ENCODE data around the gene CCDC78. TPM values are rescaled to one million over a fixed set of nuclear protein-coding genes. Genes with fewer than 3 reads are reported as not detected.

CCDC78 gene
- total and polyA plus RNA-seq, 12 donors = 0.21 to 1.7 (median 0.55) TPM; not detected in 1

- DNase-seq (no peak), ATAC-seq (no peak)
- peaks cover 0 to 9% (median 0%) of the 10 kb centered on the region in 7 donors for H3K27me3 ChIP-seq
- no peaks in the 10 kb centered on the region for H3K4me1 ChIP-seq
- H3K27ac ChIP-seq = no peak overlapping the region
- intact Hi-C loops (cut with DNase I) = no loop called here
- H3K4me3 ChIP-seq = no peak overlapping the region
- TF ChIP-seq CTCF (IDR thresholded peaks at IDR 0.05) = no peak
- no peaks in the 10 kb centered on the region for H3K36me3 ChIP-seq
- 67 to 77% methylated on average over 20 to 21 of the region's 21 CpGs for WGBS, 2 donors
- no peaks in the 10 kb centered on the region for H3K9me3 ChIP-seq
Measured at GRCh38 chr16:768428-768827, 42.2 kb upstream of the CCDC78 start.

- Histone ChIP-seq H3K4me1 (no peaks in the 10 kb centered on the region), H3K9me3 (no peaks in the 10 kb centered on the region), H3K36me3 (no peaks in the 10 kb centered on the region), H3K4me3 (no peak overlapping the region), H3K27me3 (peaks cover 0 to 12% (median 5%) of the 10 kb centered on the region in 7 donors), H3K27ac (no peak overlapping the region)
- intact Hi-C loops (cut with DNase I) = no loop called here
- no peak for ATAC-seq
- DNase-seq = no peak
- no peak for TF ChIP-seq CTCF (IDR thresholded peaks at IDR 0.05)
- 41 to 75% methylated on average over 6 to 21 of the region's 38 CpGs for WGBS, 2 donors
Measured at GRCh38 chr16:767743-768235, 41.5 kb upstream of the CCDC78 start.

- Histone ChIP-seq H3K4me3 (no peak overlapping the region), H3K4me1 (no peaks in the 10 kb centered on the region), H3K9me3 (no peaks in the 10 kb centered on the region), H3K36me3 (no peaks in the 10 kb centered on the region), H3K27me3 (peaks cover 5 to 19% (median 10%) of the 10 kb centered on the region in 7 donors), H3K27ac (no peak overlapping the region)
- intact Hi-C loops (cut with DNase I) = no loop called here
- TF ChIP-seq CTCF (IDR thresholded peaks at IDR 0.05) = no peak
- no peak for DNase-seq
- WGBS, 2 donors = 74 to 75% methylated on average over 35 to 39 of the region's 48 CpGs
- no peak for ATAC-seq
Measured at GRCh38 chr16:766820-767640, 40.8 kb upstream of the CCDC78 start.

GRCh38 chr16:766008-766819 is 40.0 kb upstream of the CCDC78 start:
- Histone ChIP-seq H3K4me3 (no peak overlapping the region), H3K4me1 (no peaks in the 10 kb centered on the region), H3K27ac (no peak overlapping the region), H3K9me3 (no peaks in the 10 kb centered on the region), H3K36me3 (no peaks in the 10 kb centered on the region), H3K27me3 (peaks cover 7 to 27% (median 11%) of the 10 kb centered on the region in 7 donors)
- ATAC-seq = no peak
- no peak for TF ChIP-seq CTCF (IDR thresholded peaks at IDR 0.05)
- intact Hi-C loops (cut with DNase I) = no loop called here
- WGBS, 2 donors = 86 to 90% methylated on average over 29 of the region's 29 CpGs
- no peak for DNase-seq

Measured in heart right ventricle (tissue), 16 donors.